ENCODE data around the gene CFDP1. TPM values are rescaled to one million over a fixed set of nuclear protein-coding genes. Genes with fewer than 3 reads are reported as not detected.
A peak's percentile ranks its signal among the peaks of the same experiment; 100 is the strongest.

CFDP1 gene
- total and polyA plus RNA-seq, 2 of the 13 experiments (the other 11 are each of a cell fraction or from before 2014, with no cell fraction given), result 78.6 to 153 TPM

GRCh38 chr16:75432828-75433731 lies at the start of gene CFDP1 (continued):
- peak; percentile 77; the same call in 1 of the 2 replicates for TF ChIP-seq AKNA (CRISPR knock-in tag; IDR thresholded peaks at IDR 0.05; ENCODE audit: borderline replicate concordance)
- peak; percentile 50; the same call in 1 of the 2 replicates for TF ChIP-seq ZNF768 (CRISPR knock-in tag; IDR thresholded peaks at IDR 0.05)
- TF ChIP-seq MLLT10 (CRISPR knock-in tag; IDR thresholded peaks at IDR 0.05), result no peak
- peak; percentile 86; the same call in 1 of the 2 replicates for TF ChIP-seq ZBTB7A (CRISPR knock-in tag; IDR thresholded peaks at IDR 0.05)
- TF ChIP-seq ZNF629 (CRISPR knock-in tag; conservative IDR thresholded peaks at IDR 0.05), result peak; percentile 43; the same call in 1 of the 2 replicates
- TF ChIP-seq ZNF552 (CRISPR knock-in tag; IDR thresholded peaks at IDR 0.05; ENCODE audit: borderline replicate concordance), result peak; percentile 98
- no peak for TF ChIP-seq NFE2L2 (IDR thresholded peaks at IDR 0.05; ENCODE audit: low read length)
- peak; percentile 72 for TF ChIP-seq SAFB2 (CRISPR knock-in tag; IDR thresholded peaks at IDR 0.05; ENCODE audit: borderline replicate concordance, low read depth)
- TF ChIP-seq ZNF615 (CRISPR knock-in tag; IDR thresholded peaks at IDR 0.05; ENCODE audit: borderline replicate concordance), result no peak
- peak; percentile 76 for TF ChIP-seq ZNF362 (CRISPR knock-in tag; IDR thresholded peaks at IDR 0.05; ENCODE audit: borderline replicate concordance)
- TF ChIP-seq POGZ (CRISPR knock-in tag; IDR thresholded peaks at IDR 0.05), result peak; percentile 73
- TF ChIP-seq MYNN (CRISPR knock-in tag; IDR thresholded peaks at IDR 0.05; ENCODE audit: low read depth), result no peak; the same call in 1 of the 2 replicates
- peak; percentile 99 for TF ChIP-seq ATF5 (CRISPR knock-in tag; IDR thresholded peaks at IDR 0.05; ENCODE audit: low read depth)
- no peak for TF ChIP-seq FUBP1 (CRISPR knock-in tag; IDR thresholded peaks at IDR 0.05; ENCODE audit: borderline replicate concordance)
- TF ChIP-seq ZNF101 (CRISPR knock-in tag; IDR thresholded peaks at IDR 0.05; ENCODE audit: borderline replicate concordance, low read depth), result peak; percentile 92; the same call in 1 of the 2 replicates
- no peak for TF ChIP-seq RAD51 (IDR thresholded peaks at IDR 0.05; ENCODE audit: borderline replicate concordance)
- no peak for TF ChIP-seq EZH2 (conservative IDR thresholded peaks at IDR 0.05; ENCODE audit: low read depth, low read length)
- TF ChIP-seq GABPA (IDR thresholded peaks at IDR 0.05; ENCODE audit: low read depth, low read length), result peak; percentile 78
- peak; percentile 95 for TF ChIP-seq GABPA (CRISPR knock-in tag; IDR thresholded peaks at IDR 0.05; ENCODE audit: low read depth)
- peak; percentile 98 for TF ChIP-seq ZNF570 (CRISPR knock-in tag; IDR thresholded peaks at IDR 0.05; ENCODE audit: borderline replicate concordance)

Data from HepG2 (cell line).